ENCODE measurements around the gene CCKAR. TPM values are rescaled to one million over a fixed set of nuclear protein-coding genes. Genes with fewer than 3 reads are reported as not detected.

CCKAR gene
- total and polyA plus RNA-seq, 2 experiments from 2014 or later = 0.77 TPM; not detected in 1

DNA sequence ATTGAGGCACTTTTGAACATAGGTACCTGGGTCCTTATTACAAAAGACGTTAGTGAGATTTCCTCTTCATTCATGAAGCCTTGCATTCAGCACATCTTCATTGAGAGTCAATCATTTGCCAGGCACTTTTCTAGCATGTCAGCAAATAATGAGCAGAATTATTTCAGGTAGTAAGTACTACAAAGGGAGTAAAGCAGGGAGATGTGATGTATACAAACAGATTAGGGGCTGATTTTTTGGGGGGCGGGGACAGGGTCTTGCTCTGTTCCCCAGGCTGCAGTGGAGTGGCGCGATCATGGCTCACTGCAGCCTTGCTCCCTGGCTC, 638 bp upstream of the CCKAR start:
- Histone ChIP-seq H3K79me2 (no peaks in the 10 kb centered on the region), H4K20me1 (ENCODE audit: insufficient read depth, poor library complexity, severe bottlenecking) (no peaks in the 10 kb centered on the region), H3K9me2 (replicated peaks; ENCODE audit: insufficient read depth) (no peaks in the 10 kb centered on the region), H3K4me1 (ENCODE audit: insufficient read depth) (no peaks in the 10 kb centered on the region), H2AFZ (no peak overlapping the region), H3K9me3 (ENCODE audit: low read depth) (no peaks in the 10 kb centered on the region), H3K27ac (no peak overlapping the region), H3K4me2 (no peak overlapping the region), H3K27me3 (peaks cover 11% of the 10 kb centered on the region), H3K36me3 (replicated peaks; ENCODE audit: insufficient read depth, low read depth) (no peaks in the 10 kb centered on the region), H3K4me3 (no peak overlapping the region)
- WGBS (ENCODE audit: low lambda C conversion rate, missing lambda C conversion rate) = 79% methylated on average over 4 of the region's 4 CpGs
- DNase-seq (ENCODE audit: low spot score) = no peak
- TF ChIP-seq EZH2 (IDR thresholded peaks at IDR 0.05; ENCODE audit: borderline replicate concordance) (no peak), CTCF (IDR thresholded peaks at IDR 0.05; ENCODE audit: poor library complexity) (no peak), EZH2phosphoT487 (IDR thresholded peaks at IDR 0.05; ENCODE audit: low read depth, severe bottlenecking, unreplicated experiment) (no peak)

- H3K4me3 ChIP-seq = no peak overlapping the region
- TF ChIP-seq EZH2phosphoT487 (IDR thresholded peaks at IDR 0.05; ENCODE audit: low read depth, severe bottlenecking, unreplicated experiment) = no peak
- no peak for TF ChIP-seq EZH2 (IDR thresholded peaks at IDR 0.05; ENCODE audit: borderline replicate concordance)
- no peak for TF ChIP-seq CTCF (IDR thresholded peaks at IDR 0.05; ENCODE audit: poor library complexity)
- H3K9me2 ChIP-seq (replicated peaks; ENCODE audit: insufficient read depth) = no peaks in the 10 kb centered on the region
- DNase-seq (ENCODE audit: low spot score) = no peak
- H2AFZ ChIP-seq = no peak overlapping the region
- H3K27ac ChIP-seq = no peak overlapping the region
- H3K9me3 ChIP-seq (ENCODE audit: low read depth) = no peaks in the 10 kb centered on the region
- no peaks in the 10 kb centered on the region for H3K36me3 ChIP-seq (replicated peaks; ENCODE audit: insufficient read depth, low read depth)
- H3K4me1 ChIP-seq (ENCODE audit: insufficient read depth) = peaks cover 6% of the 10 kb centered on the region
- H4K20me1 ChIP-seq (ENCODE audit: insufficient read depth, poor library complexity, severe bottlenecking) = no peaks in the 10 kb centered on the region
- peaks cover 11% of the 10 kb centered on the region for H3K27me3 ChIP-seq
- H3K79me2 ChIP-seq = no peaks in the 10 kb centered on the region
- WGBS (ENCODE audit: low lambda C conversion rate, missing lambda C conversion rate) = 94% methylated on average over 17 of the region's 19 CpGs
- H3K4me2 ChIP-seq = no peak overlapping the region
Measured at GRCh38 chr4:26489101-26489985, 941 bp downstream of the CCKAR start.

DNA sequence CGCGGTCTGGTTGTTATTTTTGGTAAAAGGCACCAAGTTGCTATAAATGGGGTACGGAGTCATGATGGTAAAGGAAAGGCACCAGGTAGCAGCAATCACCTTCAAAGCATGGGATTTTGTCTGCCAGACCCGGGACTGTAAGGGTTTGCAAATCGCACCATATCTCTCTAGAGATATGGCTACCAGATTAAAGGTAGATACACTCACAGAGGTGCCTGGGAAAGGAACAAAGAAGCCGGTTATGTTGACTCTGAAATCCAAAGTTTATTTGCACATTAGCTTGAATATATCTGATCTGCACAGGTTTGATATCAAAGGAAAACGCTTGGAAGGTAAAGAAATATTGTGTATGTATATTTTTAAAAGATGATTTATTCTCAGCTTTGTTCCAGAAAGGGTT, 4.6 kb downstream of the CCKAR start:
- no peak for TF ChIP-seq CTCF (IDR thresholded peaks at IDR 0.05; ENCODE audit: poor library complexity)
- no peak for TF ChIP-seq EZH2phosphoT487 (IDR thresholded peaks at IDR 0.05; ENCODE audit: low read depth, severe bottlenecking, unreplicated experiment)
- TF ChIP-seq EZH2 (IDR thresholded peaks at IDR 0.05; ENCODE audit: borderline replicate concordance) = no peak
- H3K27ac ChIP-seq = no peak overlapping the region
- peaks cover 11% of the 10 kb centered on the region for H3K27me3 ChIP-seq
- no peak overlapping the region for H2AFZ ChIP-seq
- no peak for DNase-seq (ENCODE audit: low spot score)
- H3K9me2 ChIP-seq (replicated peaks; ENCODE audit: insufficient read depth) = no peaks in the 10 kb centered on the region
- no peaks in the 10 kb centered on the region for H3K79me2 ChIP-seq
- no peaks in the 10 kb centered on the region for H4K20me1 ChIP-seq (ENCODE audit: insufficient read depth, poor library complexity, severe bottlenecking)
- peaks cover 6% of the 10 kb centered on the region for H3K4me1 ChIP-seq (ENCODE audit: insufficient read depth)
- no peaks in the 10 kb centered on the region for H3K9me3 ChIP-seq (ENCODE audit: low read depth)
- no peak overlapping the region for H3K4me2 ChIP-seq
- H3K4me3 ChIP-seq = no peak overlapping the region
- WGBS (ENCODE audit: low lambda C conversion rate, missing lambda C conversion rate) = 39% methylated on average over 7 of the region's 7 CpGs
- no peaks in the 10 kb centered on the region for H3K36me3 ChIP-seq (replicated peaks; ENCODE audit: insufficient read depth, low read depth)
